ENCODE data around the gene MTHFD1L. TPM values are rescaled to one million over a fixed set of nuclear protein-coding genes. Genes with fewer than 3 reads are reported as not detected.

MTHFD1L gene
- total RNA-seq, 4 donors from 2014 or later, result 0.35 to 1.6 (median 0.59) TPM; not detected in 1

DNA sequence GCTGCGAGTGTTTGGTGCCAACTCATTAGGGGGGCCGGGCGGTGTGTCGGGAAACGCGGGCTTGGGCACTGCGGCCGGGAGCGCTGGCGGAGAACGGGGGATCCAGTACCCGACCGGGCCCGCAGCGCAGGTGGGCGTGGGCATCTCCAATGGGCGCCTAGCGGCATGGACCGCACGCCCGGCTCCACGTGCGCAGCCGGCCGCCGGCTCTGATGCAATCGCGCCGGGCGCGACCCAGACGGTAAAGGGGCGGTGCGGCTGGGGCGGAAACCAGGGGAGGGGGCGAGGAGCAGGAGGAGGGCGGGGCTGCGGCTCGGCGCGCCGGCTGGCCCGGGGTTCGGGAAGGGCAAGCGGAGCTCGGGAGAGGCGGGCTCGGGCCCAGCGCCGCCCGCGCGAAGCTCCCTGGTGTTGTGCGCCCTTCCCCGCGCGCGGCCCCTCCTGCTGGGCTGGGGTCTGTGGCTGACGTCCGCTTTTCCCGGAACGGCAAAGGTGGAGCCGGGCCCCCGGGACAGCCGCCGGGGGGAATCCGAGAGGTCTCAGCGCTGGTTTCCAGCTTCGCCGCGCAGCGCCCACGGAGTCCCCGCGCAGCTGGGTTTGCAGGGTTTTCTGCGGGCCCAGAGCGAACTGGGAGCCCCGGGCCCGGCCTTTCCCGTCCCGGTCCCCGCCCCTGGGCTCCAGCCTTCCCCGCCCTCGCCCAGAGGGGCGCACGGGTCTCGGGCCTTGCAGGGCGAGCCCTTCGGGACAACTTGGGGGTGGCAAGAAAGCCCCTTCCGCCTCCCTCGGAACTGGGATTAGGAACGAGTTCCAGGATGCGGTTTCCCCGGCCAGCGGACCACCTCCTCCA is 867 bp downstream of the MTHFD1L start:
- intact Hi-C loops (cut with DNase I; ENCODE audit: low total_unique reads) (no loop called here), in situ Hi-C loops (cut with MboI; ENCODE audit: low sequenced_read_pairs in 4 of 4) (no loop called here)
- Histone ChIP-seq H3K27me3 (peaks cover 0 to 16% (median 7%) of the 10 kb centered on the region in 3 donors), H3K9me3 (no peaks in the 10 kb centered on the region), H3K4me3 (peak overlapping the region; percentile 59 to 70 (median 64)), H3K36me3 (no peaks in the 10 kb centered on the region), H3K27ac (peak overlapping the region in 3 of 4 donors; percentile 43 to 59 (median 58)), H3K4me1 (peaks cover 5 to 8% of the 10 kb centered on the region in 2 donors)
- DNase-seq (peak; percentile 12 to 16), ATAC-seq (peak; percentile 63 to 72)
- TF ChIP-seq, protein P1, sequence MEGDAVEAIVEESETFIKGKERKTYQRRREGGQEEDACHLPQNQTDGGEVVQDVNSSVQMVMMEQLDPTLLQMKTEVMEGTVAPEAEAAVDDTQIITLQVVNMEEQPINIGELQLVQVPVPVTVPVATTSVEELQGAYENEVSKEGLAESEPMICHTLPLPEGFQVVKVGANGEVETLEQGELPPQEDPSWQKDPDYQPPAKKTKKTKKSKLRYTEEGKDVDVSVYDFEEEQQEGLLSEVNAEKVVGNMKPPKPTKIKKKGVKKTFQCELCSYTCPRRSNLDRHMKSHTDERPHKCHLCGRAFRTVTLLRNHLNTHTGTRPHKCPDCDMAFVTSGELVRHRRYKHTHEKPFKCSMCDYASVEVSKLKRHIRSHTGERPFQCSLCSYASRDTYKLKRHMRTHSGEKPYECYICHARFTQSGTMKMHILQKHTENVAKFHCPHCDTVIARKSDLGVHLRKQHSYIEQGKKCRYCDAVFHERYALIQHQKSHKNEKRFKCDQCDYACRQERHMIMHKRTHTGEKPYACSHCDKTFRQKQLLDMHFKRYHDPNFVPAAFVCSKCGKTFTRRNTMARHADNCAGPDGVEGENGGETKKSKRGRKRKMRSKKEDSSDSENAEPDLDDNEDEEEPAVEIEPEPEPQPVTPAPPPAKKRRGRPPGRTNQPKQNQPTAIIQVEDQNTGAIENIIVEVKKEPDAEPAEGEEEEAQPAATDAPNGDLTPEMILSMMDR (IDR thresholded peaks at IDR 0.05 in 4 of 5, conservative IDR thresholded peaks at IDR 0.05 in 1 of 5), result no peak
- no peak for TF ChIP-seq POLR2A (IDR thresholded peaks at IDR 0.05)

DNA sequence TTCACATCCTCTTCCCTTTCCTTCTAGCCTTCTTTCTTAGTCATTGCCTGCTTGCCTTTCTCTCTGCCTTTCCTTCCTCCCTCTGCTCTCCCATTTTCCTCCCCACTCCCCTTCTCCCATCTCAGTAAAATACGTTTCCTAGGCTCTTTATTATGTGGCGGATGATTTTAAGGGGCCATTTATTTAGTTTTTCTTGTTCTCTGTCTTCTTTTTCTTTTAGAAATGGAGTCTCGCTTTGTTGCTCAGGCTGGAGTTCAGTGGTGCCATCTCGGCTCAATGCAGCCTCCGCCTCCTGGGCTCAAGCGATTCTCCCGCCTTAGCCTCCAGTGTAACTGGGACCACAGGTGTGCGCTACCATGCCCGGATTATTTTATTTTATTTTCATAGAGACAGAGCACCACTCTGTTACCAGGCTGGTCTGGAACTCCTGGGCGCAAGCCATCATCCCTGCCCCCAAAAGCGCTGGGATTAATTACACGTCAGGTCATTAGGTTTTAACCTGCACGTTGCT is 1.5 kb downstream of the MTHFD1L start:
- in situ Hi-C loops (cut with MboI; ENCODE audit: low sequenced_read_pairs in 4 of 4), result no loop called here
- ATAC-seq, result no peak

DNA sequence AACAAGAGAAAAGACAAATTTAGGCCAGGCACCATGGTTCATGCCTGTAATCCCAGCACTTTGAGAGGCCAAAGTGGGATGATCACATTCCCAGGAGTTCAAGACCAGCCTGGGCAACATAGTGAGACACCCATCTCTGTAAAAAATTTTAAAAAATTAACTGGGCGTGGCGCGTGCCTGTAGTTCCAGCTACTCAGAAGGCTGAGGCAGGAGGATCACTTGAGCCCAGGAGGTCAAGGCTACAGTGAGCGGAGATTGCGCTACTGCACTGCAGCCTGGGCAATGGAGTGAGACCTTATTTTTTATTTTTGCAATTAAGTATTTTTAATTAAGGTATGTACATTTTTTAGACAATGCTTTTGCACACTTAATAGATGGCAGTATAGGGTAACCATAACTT is 3.3 kb downstream of the MTHFD1L start:
- H3K9me3 ChIP-seq, result no peaks in the 10 kb centered on the region
- no peak overlapping the region for H3K27ac ChIP-seq
- no peak overlapping the region for H3K4me3 ChIP-seq
- in situ Hi-C loops (cut with MboI; ENCODE audit: low sequenced_read_pairs in 4 of 4) (no loop called here), intact Hi-C loops (cut with DNase I; ENCODE audit: low total_unique reads) (no loop called here)
- peaks cover 0 to 16% (median 7%) of the 10 kb centered on the region in 3 donors for H3K27me3 ChIP-seq
- H3K4me1 ChIP-seq, result peaks cover 5 to 8% of the 10 kb centered on the region in 2 donors
- DNase-seq, result no peak
- ATAC-seq, result no peak
- no peak for TF ChIP-seq POLR2A (IDR thresholded peaks at IDR 0.05)
- TF ChIP-seq, protein P1 (IDR thresholded peaks at IDR 0.05 in 4 of 5, conservative IDR thresholded peaks at IDR 0.05 in 1 of 5), result no peak
- H3K36me3 ChIP-seq, result no peaks in the 10 kb centered on the region

More for the DNA sequence above, 1.5 kb downstream of the MTHFD1L start:
- Histone ChIP-seq H3K27ac (peak overlapping the region in 3 of 4 donors; percentile 43 to 59 (median 58)), H3K27me3 (peaks cover 0 to 16% (median 7%) of the 10 kb centered on the region in 3 donors), H3K36me3 (no peaks in the 10 kb centered on the region), H3K4me1 (peaks cover 5 to 8% of the 10 kb centered on the region in 2 donors), H3K4me3 (peak overlapping the region; percentile 59 to 70 (median 64)), H3K9me3 (no peaks in the 10 kb centered on the region)
- intact Hi-C loops (cut with DNase I; ENCODE audit: low total_unique reads), result no loop called here
- TF ChIP-seq POLR2A (IDR thresholded peaks at IDR 0.05), result no peak
- TF ChIP-seq, protein P1 (IDR thresholded peaks at IDR 0.05 in 4 of 5, conservative IDR thresholded peaks at IDR 0.05 in 1 of 5), result no peak
- DNase-seq, result no peak

DNA sequence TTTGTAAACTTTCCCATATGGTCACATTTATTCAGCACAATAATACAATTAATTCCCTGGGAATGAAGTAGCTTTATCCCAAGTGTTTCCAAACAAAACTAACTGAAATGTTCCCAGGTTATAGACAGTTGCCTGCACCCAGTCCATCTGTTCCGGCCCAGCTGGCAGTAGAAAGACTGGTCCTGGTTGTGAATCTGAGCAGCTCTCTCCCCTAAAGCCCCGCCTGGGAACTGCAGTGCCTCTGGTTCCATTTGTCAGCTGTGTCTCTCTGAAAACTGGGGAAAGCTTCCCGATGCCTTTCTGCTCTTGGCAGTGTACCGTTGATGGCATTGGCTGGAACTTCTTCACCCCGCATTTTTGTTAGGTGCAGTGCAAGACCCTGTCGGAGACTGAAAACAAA is 8.7 kb downstream of the MTHFD1L start:
- Histone ChIP-seq H3K4me3 (no peak overlapping the region), H3K36me3 (no peaks in the 10 kb centered on the region), H3K4me1 (peaks cover 0 to 3% of the 10 kb centered on the region in 2 donors), H3K27me3 (no peaks in the 10 kb centered on the region), H3K27ac (no peak overlapping the region), H3K9me3 (no peaks in the 10 kb centered on the region)
- TF ChIP-seq, protein P1 (IDR thresholded peaks at IDR 0.05 in 4 of 5, conservative IDR thresholded peaks at IDR 0.05 in 1 of 5), result no peak
- no peak for TF ChIP-seq POLR2A (IDR thresholded peaks at IDR 0.05)
- ATAC-seq, result no peak
- intact Hi-C loops (cut with DNase I; ENCODE audit: low total_unique reads), result no loop called here
- no peak for DNase-seq
- in situ Hi-C loops (cut with MboI; ENCODE audit: low sequenced_read_pairs in 4 of 4), result no loop called here
